ENCODE data around the gene IP6K2.

- TF ChIP-seq POLR2A (IDR thresholded peaks at IDR 0.05) (no peak), CTCF (IDR thresholded peaks at IDR 0.05 in 8 of 11, conservative IDR thresholded peaks at IDR 0.05 in 3 of 11) (no peak)
Observed at GRCh38 chr3:48698891-48699290, 18.1 kb downstream of the IP6K2 start.
